Glutamatergic neuron (in vitro differentiated cells): ENCODE measurements around the gene OLFM1. TPM values are rescaled to one million over a fixed set of nuclear protein-coding genes. Genes with fewer than 3 reads are reported as not detected.

Experiments
- DNase-seq: peaks from one replicate; pipeline ENCODE4 v3.0.0; 2022
- H3K27ac Mint-ChIP-seq: one replicate; pipeline ENCODE4 v1.8.0; 2020; ENCODE audit warnings: mild to moderate bottlenecking, mixed read lengths, inconsistent platforms; ENCODE audit not compliant: unreplicated experiment
- H3K27me3 Mint-ChIP-seq: one replicate; pipeline ENCODE4 v1.8.0; 2020; ENCODE audit warnings: mild to moderate bottlenecking, moderate library complexity, mixed read lengths, inconsistent platforms; ENCODE audit not compliant: unreplicated experiment
- H3K36me3 Mint-ChIP-seq: one replicate; pipeline ENCODE4 v1.8.0; 2020; ENCODE audit warnings: mild to moderate bottlenecking, mixed read lengths, inconsistent platforms; ENCODE audit not compliant: unreplicated experiment
- H3K4me1 Mint-ChIP-seq: one replicate; pipeline ENCODE4 v1.8.0; 2020; ENCODE audit warnings: mild to moderate bottlenecking, low read depth, mixed read lengths, inconsistent platforms; ENCODE audit not compliant: unreplicated experiment
- H3K4me3 Mint-ChIP-seq: one replicate; pipeline ENCODE4 v1.8.0; 2020; ENCODE audit warnings: mild to moderate bottlenecking, mixed read lengths, inconsistent platforms; ENCODE audit not compliant: unreplicated experiment
- H3K9me3 Mint-ChIP-seq: one replicate; pipeline ENCODE4 v1.8.0; 2020; ENCODE audit warnings: mild to moderate bottlenecking, moderate library complexity, mixed read lengths, inconsistent platforms; ENCODE audit not compliant: unreplicated experiment
- CTCF ChIP-seq: fragments of 200-600 bp; sonication (generic); IDR thresholded peaks from one replicate; pipeline ENCODE4 v1.5.0; 2021; ENCODE audit not compliant: partially characterized antibody, unreplicated experiment
- total RNA-seq: library from RNA; stranded (reverse); fragmentation: NEBNext Ultra II Directional; extraction: Animal tissue kit (Norgen Biotek cat#: 25700); gene quantifications from one replicate; pipeline ENCODE4 v1.2.1, GENCODE V29; 2021; ENCODE audit not compliant: unreplicated experiment

The OLFM1 gene
- total RNA-seq, 1 donor from 2014 or later, result 387 TPM

DNA sequence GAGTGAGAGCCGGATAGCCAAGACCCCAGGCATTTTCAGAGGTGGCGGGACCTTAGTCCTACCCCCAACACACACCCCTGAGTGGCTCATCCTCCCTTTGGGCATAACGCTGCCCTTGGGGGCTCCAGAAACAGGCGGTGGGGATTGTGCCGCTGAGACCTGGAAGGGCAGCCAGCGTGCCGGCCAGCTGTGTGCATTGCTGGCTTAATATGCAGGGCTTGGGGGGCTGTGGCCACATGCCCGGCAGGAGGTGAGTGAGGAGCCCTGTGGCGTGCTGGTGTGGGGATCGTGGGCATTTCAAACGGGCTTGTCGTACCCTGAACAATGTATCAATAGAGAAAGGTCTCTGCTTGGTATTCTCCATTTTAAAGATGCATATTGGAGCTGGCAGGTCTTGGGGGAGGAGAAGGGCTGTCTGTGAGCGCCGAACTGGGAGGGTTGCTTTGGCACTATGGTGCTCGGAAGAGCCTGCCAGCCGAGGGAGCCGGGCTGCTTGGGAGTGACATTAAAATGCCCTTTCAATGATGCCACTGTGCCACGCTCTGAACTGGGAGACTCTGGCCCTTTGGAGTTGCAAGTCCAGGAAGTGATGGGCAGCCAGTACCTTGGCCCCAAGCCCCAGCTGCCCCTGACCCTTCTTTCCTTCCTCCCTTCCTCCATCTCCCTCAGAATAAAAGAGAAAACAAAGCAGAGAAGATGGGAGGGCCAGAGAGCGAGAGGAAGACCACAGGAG lies 11.2 kb upstream of the OLFM1 start:
- H3K27me3 Mint-ChIP-seq, result peaks cover 10% of the 10 kb centered on the region
- peak; percentile 27 for DNase-seq

GRCh38 chr9:135076876-135077430 lies 10.5 kb upstream of the OLFM1 start:
- peak; percentile 14 for TF ChIP-seq CTCF
- H3K27me3 Mint-ChIP-seq, result peaks cover 10% of the 10 kb centered on the region
- peaks cover 43% of the 10 kb centered on the region for H3K4me1 Mint-ChIP-seq
- peak; percentile 15 for DNase-seq
- peaks cover 18% of the 10 kb centered on the region for H3K9me3 Mint-ChIP-seq
- peak overlapping the region; percentile 97 for H3K27ac Mint-ChIP-seq
- H3K4me3 Mint-ChIP-seq, result peak overlapping the region; percentile 99
- peaks cover 11% of the 10 kb centered on the region for H3K36me3 Mint-ChIP-seq

More for the DNA sequence above, 11.2 kb upstream of the OLFM1 start:
- Mint-ChIP-seq H3K36me3 (peaks cover 9% of the 10 kb centered on the region), H3K27ac (peak overlapping the region; percentile 97), H3K4me1 (peaks cover 40% of the 10 kb centered on the region), H3K9me3 (peaks cover 18% of the 10 kb centered on the region), H3K4me3 (peak overlapping the region; percentile 99)
- no peak for TF ChIP-seq CTCF

GRCh38 chr9:135077497-135078200 lies 9.8 kb upstream of the OLFM1 start:
- peak; percentile 20 for DNase-seq
- Mint-ChIP-seq H3K36me3 (peaks cover 14% of the 10 kb centered on the region), H3K4me1 (peaks cover 45% of the 10 kb centered on the region), H3K27ac (peak overlapping the region; percentile 92), H3K27me3 (peaks cover 10% of the 10 kb centered on the region), H3K9me3 (peaks cover 18% of the 10 kb centered on the region), H3K4me3 (peak overlapping the region; percentile 99)
- no peak for TF ChIP-seq CTCF

GRCh38 chr9:135078361-135078821 lies 9.1 kb upstream of the OLFM1 start:
- H3K4me3 Mint-ChIP-seq, result peak overlapping the region; percentile 99
- no peak for TF ChIP-seq CTCF
- H3K4me1 Mint-ChIP-seq, result peaks cover 51% of the 10 kb centered on the region
- H3K9me3 Mint-ChIP-seq, result peaks cover 18% of the 10 kb centered on the region
- H3K27ac Mint-ChIP-seq, result peak overlapping the region; percentile 92
- H3K27me3 Mint-ChIP-seq, result peaks cover 15% of the 10 kb centered on the region
- peaks cover 14% of the 10 kb centered on the region for H3K36me3 Mint-ChIP-seq
- DNase-seq, result peak; percentile 53
